ENCODE data around the gene NDUFS4. TPM values are rescaled to one million over a fixed set of nuclear protein-coding genes. Genes with fewer than 3 reads are reported as not detected.
"Not testable (repeated sequence)": the region's sequence is repeated elsewhere in the genome, so short reads cannot be mapped to it uniquely, and the experiment has no call there.

Gene NDUFS4
- total RNA-seq, 1 experiment from 2014 or later, result 84.1 TPM

DNA sequence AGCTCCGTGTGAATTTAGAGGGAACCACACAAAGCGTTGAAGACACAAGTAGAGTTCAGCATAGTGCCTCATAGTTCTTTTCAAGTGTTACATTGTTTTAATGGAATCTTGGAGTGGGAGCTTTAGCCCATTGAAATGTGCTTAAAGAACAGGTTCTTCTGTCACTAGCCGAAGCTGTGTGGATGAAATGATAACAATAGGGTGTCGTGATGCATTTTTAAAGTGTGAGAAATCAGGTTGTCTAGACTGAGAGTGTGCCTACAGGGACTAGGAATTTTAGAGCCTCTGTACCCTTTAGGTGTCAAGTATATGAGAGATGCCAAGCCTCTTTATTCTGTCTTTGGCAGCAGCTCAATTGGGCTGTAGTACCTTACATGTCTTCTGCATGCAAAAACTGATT lies 83.0 kb downstream of the NDUFS4 start:
- Histone ChIP-seq H3K4me3 (no peak overlapping the region), H3K9me3 (ENCODE audit: insufficient read depth, low read depth) (no peaks in the 10 kb centered on the region), H3K27ac (no peak overlapping the region), H3K79me2 (ENCODE audit: low read depth) (no peaks in the 10 kb centered on the region), H3K9me2 (ENCODE audit: insufficient read depth) (no peaks in the 10 kb centered on the region), H3F3A (ENCODE audit: insufficient read depth, low read depth) (no peaks in the 10 kb centered on the region), H3K4me2 (no peak overlapping the region), H2AFZ (no peak overlapping the region), H4K20me1 (ENCODE audit: insufficient read depth) (no peaks in the 10 kb centered on the region), H3K4me1 (replicated peaks; ENCODE audit: insufficient read depth) (no peaks in the 10 kb centered on the region), H3K27me3 (ENCODE audit: insufficient read depth, low read depth) (no peaks in the 10 kb centered on the region), H3K36me3 (ENCODE audit: low read depth) (peaks cover 3% of the 10 kb centered on the region; the same call in 1 of the 2 replicates)
- intact Hi-C loops (cut with micrococcal nuclease; ENCODE audit: unreplicated experiment), result no loop called here
- POLR2A ChIA-PET (ENCODE audit: unreplicated experiment), result interaction anchor here (0.6 to 0.7 kb wide), 2 partner anchors 390 to 1516 kb away, joined by 3 read pairs; partner anchors contain the start of gene GPX8
- CTCF ChIA-PET, result no interaction called here
- TF ChIP-seq EZH2 (IDR thresholded peaks at IDR 0.05; ENCODE audit: low read depth), result no peak
- TF ChIP-seq, protein P1, sequence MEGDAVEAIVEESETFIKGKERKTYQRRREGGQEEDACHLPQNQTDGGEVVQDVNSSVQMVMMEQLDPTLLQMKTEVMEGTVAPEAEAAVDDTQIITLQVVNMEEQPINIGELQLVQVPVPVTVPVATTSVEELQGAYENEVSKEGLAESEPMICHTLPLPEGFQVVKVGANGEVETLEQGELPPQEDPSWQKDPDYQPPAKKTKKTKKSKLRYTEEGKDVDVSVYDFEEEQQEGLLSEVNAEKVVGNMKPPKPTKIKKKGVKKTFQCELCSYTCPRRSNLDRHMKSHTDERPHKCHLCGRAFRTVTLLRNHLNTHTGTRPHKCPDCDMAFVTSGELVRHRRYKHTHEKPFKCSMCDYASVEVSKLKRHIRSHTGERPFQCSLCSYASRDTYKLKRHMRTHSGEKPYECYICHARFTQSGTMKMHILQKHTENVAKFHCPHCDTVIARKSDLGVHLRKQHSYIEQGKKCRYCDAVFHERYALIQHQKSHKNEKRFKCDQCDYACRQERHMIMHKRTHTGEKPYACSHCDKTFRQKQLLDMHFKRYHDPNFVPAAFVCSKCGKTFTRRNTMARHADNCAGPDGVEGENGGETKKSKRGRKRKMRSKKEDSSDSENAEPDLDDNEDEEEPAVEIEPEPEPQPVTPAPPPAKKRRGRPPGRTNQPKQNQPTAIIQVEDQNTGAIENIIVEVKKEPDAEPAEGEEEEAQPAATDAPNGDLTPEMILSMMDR (conservative IDR thresholded peaks at IDR 0.05), result no peak
- no TSS peak for BruUV-seq (replicated peaks)
- DNase-seq, result no peak

DNA sequence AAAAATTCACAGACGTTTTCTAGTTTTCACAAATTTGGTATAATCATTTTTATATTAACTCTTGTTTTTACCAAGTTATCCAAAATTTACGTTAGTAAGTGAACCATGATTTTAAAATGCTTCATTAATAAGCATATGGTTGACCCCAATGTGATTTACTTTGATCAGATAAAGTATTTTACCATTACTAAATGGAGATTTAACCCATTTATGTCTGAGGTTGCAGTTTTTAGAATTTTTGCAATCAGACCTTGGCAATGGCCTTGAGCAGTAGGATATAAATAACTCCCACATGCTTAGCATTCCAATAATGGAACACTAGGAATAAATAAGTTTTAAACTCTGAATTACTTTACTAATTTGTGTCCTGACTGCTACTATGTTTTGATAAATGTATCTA lies 84.6 kb downstream of the NDUFS4 start:
- intact Hi-C loops (cut with micrococcal nuclease; ENCODE audit: unreplicated experiment), result no loop called here
- no peak for DNase-seq
- Histone ChIP-seq H4K20me1 (ENCODE audit: insufficient read depth) (no peaks in the 10 kb centered on the region), H2AFZ (no peak overlapping the region), H3K27ac (no peak overlapping the region), H3K36me3 (ENCODE audit: low read depth) (peaks cover 3% of the 10 kb centered on the region; the same call in 1 of the 2 replicates), H3K9me3 (ENCODE audit: insufficient read depth, low read depth) (no peaks in the 10 kb centered on the region), H3F3A (ENCODE audit: insufficient read depth, low read depth) (no peaks in the 10 kb centered on the region), H3K9me2 (ENCODE audit: insufficient read depth) (no peaks in the 10 kb centered on the region), H3K4me2 (no peak overlapping the region), H3K27me3 (ENCODE audit: insufficient read depth, low read depth) (no peaks in the 10 kb centered on the region), H3K4me1 (replicated peaks; ENCODE audit: insufficient read depth) (0 out of 2 replicates have a peak, but pooled peaks cover 1% of the 10 kb centered on the region), H3K4me3 (no peak overlapping the region), H3K79me2 (ENCODE audit: low read depth) (no peaks in the 10 kb centered on the region)
- TF ChIP-seq, protein P1 (conservative IDR thresholded peaks at IDR 0.05), result no peak
- TF ChIP-seq EZH2 (IDR thresholded peaks at IDR 0.05; ENCODE audit: low read depth), result no peak
- POLR2A ChIA-PET (ENCODE audit: unreplicated experiment), result no interaction called here
- CTCF ChIA-PET, result no interaction called here
- BruUV-seq (replicated peaks), result no TSS peak

DNA sequence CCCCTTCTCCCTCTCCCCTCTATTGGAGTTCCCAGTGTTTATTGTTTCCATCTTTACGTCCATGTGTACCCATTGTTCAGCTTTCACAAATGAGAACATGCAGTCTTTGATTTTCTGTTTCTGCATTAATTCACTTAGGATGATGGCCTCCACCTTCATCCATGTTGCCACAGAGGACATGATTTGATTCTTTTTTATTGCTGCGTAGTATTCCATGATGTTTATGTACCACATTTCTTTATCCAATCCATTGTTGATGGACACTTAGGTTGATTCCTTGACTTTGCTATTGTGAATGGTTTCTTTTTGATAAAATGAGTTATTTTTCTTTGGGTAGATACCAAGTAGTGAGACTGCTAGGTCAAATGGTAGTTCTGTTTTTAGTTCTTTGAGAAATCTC lies 88.9 kb downstream of the NDUFS4 start:
- H3F3A ChIP-seq (ENCODE audit: insufficient read depth, low read depth), result no peaks in the 10 kb centered on the region
- no TSS peak for BruUV-seq (replicated peaks)
- TF ChIP-seq, protein P1 (conservative IDR thresholded peaks at IDR 0.05), result no peak
- no peak for TF ChIP-seq EZH2 (IDR thresholded peaks at IDR 0.05; ENCODE audit: low read depth)
- CTCF ChIA-PET, result no interaction called here
- no peak overlapping the region for H2AFZ ChIP-seq
- H3K9me3 ChIP-seq (ENCODE audit: insufficient read depth, low read depth), result no peaks in the 10 kb centered on the region
- H3K9me2 ChIP-seq (ENCODE audit: insufficient read depth), result no peaks in the 10 kb centered on the region
- POLR2A ChIA-PET (ENCODE audit: unreplicated experiment), result no interaction called here
- no peaks in the 10 kb centered on the region for H3K27me3 ChIP-seq (ENCODE audit: insufficient read depth, low read depth)
- no peak overlapping the region for H3K27ac ChIP-seq
- H3K4me1 ChIP-seq (replicated peaks; ENCODE audit: insufficient read depth), result 0 out of 2 replicates have a peak, but pooled peaks cover 6% of the 10 kb centered on the region
- no peaks in the 10 kb centered on the region for H3K79me2 ChIP-seq (ENCODE audit: low read depth)
- no peak for DNase-seq
- no peak overlapping the region for H3K4me3 ChIP-seq
- H3K36me3 ChIP-seq (ENCODE audit: low read depth), result peaks cover 3% of the 10 kb centered on the region; the same call in 1 of the 2 replicates
- intact Hi-C loops (cut with micrococcal nuclease; ENCODE audit: unreplicated experiment), result no loop called here
- no peak overlapping the region for H3K4me2 ChIP-seq
- H4K20me1 ChIP-seq (ENCODE audit: insufficient read depth), result 0 out of 2 replicates have a peak, but pooled peaks cover 5% of the 10 kb centered on the region

- H2AFZ ChIP-seq; H4K20me1 ChIP-seq (ENCODE audit: insufficient read depth); CTCF ChIA-PET; H3K4me1 ChIP-seq (replicated peaks; ENCODE audit: insufficient read depth); H3F3A ChIP-seq (ENCODE audit: insufficient read depth, low read depth); H3K9me2 ChIP-seq (ENCODE audit: insufficient read depth); H3K79me2 ChIP-seq (ENCODE audit: low read depth); H3K4me3 ChIP-seq; H3K4me2 ChIP-seq; H3K27ac ChIP-seq; H3K36me3 ChIP-seq (ENCODE audit: low read depth); BruUV-seq (replicated peaks); H3K27me3 ChIP-seq (ENCODE audit: insufficient read depth, low read depth); H3K9me3 ChIP-seq (ENCODE audit: insufficient read depth, low read depth); POLR2A ChIA-PET (ENCODE audit: unreplicated experiment); DNase-seq; intact Hi-C loops (cut with micrococcal nuclease; ENCODE audit: unreplicated experiment): not testable (repeated sequence)
These were observed 100.1 kb downstream of the NDUFS4 start for GRCh38 chr5:53660573-53660972.

DNA sequence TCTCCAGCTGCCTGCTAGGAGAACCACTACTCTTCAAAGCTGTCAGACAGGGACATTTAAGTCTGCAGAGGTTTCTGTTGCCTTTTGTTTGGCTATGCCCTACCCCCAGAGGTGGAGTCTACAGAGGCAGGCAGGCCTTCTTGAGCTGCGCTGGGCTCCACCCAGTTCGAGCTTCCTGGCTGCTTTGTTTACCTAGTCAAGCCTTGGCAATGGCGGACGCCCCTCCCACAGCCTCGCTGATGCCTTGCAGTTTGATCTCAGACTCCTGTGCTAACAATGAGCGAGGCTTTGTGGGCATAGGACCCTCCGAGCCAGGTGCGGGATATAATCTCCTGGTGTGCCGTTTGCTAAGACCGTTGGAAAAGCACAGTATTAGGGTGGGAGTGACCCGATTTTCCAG lies 104.9 kb downstream of the NDUFS4 start:
- H3K4me2 ChIP-seq; BruUV-seq (replicated peaks); DNase-seq; H3K4me1 ChIP-seq (replicated peaks; ENCODE audit: insufficient read depth); H3K27ac ChIP-seq; H4K20me1 ChIP-seq (ENCODE audit: insufficient read depth); H2AFZ ChIP-seq; H3F3A ChIP-seq (ENCODE audit: insufficient read depth, low read depth); H3K27me3 ChIP-seq (ENCODE audit: insufficient read depth, low read depth); H3K9me2 ChIP-seq (ENCODE audit: insufficient read depth); H3K79me2 ChIP-seq (ENCODE audit: low read depth); POLR2A ChIA-PET (ENCODE audit: unreplicated experiment); intact Hi-C loops (cut with micrococcal nuclease; ENCODE audit: unreplicated experiment); H3K4me3 ChIP-seq; H3K36me3 ChIP-seq (ENCODE audit: low read depth); H3K9me3 ChIP-seq (ENCODE audit: insufficient read depth, low read depth); CTCF ChIA-PET: not testable (repeated sequence)

All from PC-9 (cell line).